T1000 (cell line): ENCODE measurements around the gene FRYL.
"Not testable (repeated sequence)": the region's sequence is repeated elsewhere in the genome, so short reads cannot be mapped to it uniquely, and the experiment has no call there.

Experiments used
- DNase-seq: peaks from one replicate; lab custom pipeline; 2025; ENCODE audit warnings: mixed read lengths; lab: John Stamatoyannopoulos, UW

Gene FRYL

GRCh38 chr4:48785302-48785701 is 5.2 kb upstream of the FRYL start:
- DNase-seq, result no peak

- DNase-seq, result no peak
These were observed 1.9 kb upstream of the FRYL start for GRCh38 chr4:48781968-48782367.

GRCh38 chr4:48780865-48781214 is 761 bp upstream of the FRYL start:
- DNase-seq, result peak; percentile 46

GRCh38 chr4:48779095-48779997 is 733 bp downstream of the FRYL start:
- peak; percentile 74 for DNase-seq

- DNase-seq, result no peak
These were observed 1.5 kb downstream of the FRYL start for GRCh38 chr4:48778431-48779094.

- no peak for DNase-seq
These were observed 2.3 kb downstream of the FRYL start for GRCh38 chr4:48777739-48778138.

GRCh38 chr4:48774760-48775710 is 5.0 kb downstream of the FRYL start:
- no peak for DNase-seq

- no peak for DNase-seq
These were observed 7.5 kb downstream of the FRYL start for GRCh38 chr4:48772556-48772955.

GRCh38 chr4:48767055-48767929 is 12.8 kb downstream of the FRYL start:
- no peak for DNase-seq

- no peak for DNase-seq
These were observed 13.8 kb downstream of the FRYL start for GRCh38 chr4:48766131-48766792.

GRCh38 chr4:48762408-48762807 is 17.7 kb downstream of the FRYL start:
- no peak for DNase-seq

GRCh38 chr4:48761286-48761685 is 18.8 kb downstream of the FRYL start:
- DNase-seq, result no peak

- not testable (repeated sequence) for DNase-seq
These were observed 21.4 kb downstream of the FRYL start for GRCh38 chr4:48758703-48759102.

GRCh38 chr4:48756689-48757220 is 23.3 kb downstream of the FRYL start:
- no peak for DNase-seq

- no peak for DNase-seq
These were observed 24.8 kb downstream of the FRYL start for GRCh38 chr4:48755281-48755680.

GRCh38 chr4:48753159-48753558 is 26.9 kb downstream of the FRYL start:
- DNase-seq, result no peak

- DNase-seq, result no peak
These were observed 27.4 kb downstream of the FRYL start for GRCh38 chr4:48752726-48753125.

GRCh38 chr4:48752246-48752645 is 27.8 kb downstream of the FRYL start:
- DNase-seq, result no peak

- DNase-seq, result no peak
These were observed 31.0 kb downstream of the FRYL start for GRCh38 chr4:48748949-48749596.
